NCI-H510A (cell line): ENCODE results near the gene KIAA1755.

Experiments used
- DNase-seq: peaks from one replicate; lab custom pipeline; 2025; lab: John Stamatoyannopoulos, UW

The KIAA1755 gene

DNA sequence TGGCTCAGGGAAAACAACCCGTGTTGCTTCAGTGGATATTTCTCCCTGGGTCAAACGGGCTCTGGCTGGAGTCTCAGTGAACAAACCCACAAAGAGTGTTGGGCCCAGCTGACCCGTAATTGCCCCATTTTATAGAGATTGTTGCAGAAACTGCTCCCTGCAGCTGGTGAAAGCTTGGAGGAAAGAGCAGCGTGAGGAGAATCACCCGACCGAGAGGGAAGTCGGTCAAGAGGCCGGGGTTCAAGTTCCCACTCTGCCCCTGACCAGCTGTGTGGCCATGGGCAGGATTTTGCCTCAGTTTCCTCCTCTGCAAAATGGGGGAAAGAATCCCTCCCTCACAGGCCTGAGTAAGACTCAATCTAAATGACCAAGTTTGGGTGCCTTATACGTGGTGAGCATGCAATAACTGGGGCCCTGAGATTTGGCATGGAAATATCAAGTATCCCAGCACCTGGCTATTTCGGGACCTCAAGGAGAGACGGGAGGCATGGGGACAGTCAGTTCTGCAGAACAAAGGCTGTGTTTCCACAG lies 93.8 kb downstream of the KIAA1755 start:
- no peak for DNase-seq

DNA sequence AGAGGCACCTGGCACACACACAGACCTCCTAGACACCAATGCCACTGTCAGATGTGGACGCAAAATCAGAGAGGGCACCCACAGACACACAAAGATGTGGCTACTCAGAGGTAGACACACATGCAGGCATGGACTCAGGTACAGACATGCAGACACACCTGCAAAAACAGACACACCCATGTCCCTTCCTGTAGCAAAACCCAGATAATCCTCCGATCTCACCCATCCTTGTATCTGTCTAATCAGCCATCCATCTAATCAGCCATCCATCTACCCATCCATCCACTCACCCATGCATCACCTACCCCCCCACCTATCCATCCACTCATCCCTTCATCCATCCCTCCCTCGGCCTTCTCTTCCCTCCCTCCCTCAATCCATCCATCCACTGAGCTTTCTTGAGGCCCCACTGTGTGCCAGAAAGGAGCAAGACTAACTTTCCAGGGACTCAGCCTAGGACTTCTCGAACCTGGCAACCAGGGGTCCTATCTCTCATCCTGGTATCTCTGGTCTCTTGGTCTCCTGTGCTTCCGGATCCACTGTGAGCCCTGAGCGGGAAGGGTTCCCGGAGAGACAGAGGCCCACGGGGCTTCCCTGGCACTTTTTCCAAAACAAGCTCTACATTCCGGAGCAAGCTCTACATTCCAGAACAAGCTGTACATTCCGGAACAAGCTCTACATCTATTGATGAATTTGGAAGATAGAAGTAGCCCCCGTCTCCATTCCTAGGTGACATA lies 94.4 kb downstream of the KIAA1755 start:
- DNase-seq: no peak

DNA sequence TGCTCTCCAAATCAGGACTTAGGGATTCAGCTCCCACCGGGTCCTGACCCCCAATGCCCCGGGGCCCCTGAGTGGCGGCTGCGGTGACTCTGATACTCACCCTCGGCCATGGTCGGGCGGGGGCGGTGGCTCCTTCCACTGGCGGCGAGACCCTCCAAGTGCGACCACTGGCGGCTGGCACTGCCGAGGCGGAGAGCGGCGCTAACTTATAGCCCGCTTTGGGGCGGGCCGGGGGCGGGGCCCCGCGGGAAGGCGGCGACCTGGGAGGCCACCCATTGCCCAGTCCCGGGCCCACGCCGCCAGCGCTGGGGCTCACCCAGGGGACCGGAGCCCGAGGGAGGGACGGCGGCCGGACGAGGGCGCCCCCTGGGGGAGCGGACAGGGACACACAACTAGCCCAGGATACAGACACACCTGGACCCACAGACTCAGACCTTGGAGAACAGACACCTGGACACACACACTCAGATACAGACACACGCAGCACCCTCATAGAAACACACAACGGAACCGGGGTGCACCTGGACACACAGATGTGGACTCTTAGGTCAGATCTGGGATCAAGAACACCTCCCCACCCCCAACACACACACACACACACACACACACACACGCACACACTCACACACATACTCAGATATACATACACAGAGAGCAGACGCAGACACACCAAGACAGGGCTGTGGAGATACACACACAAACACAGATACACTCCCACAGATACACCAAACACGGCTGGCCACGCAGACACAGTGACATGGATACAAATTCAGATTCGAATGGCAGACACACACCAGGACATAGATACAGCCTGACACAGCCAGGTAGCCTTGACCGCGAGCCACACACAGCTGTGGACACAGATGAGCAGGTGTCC lies 95.2 kb downstream of the KIAA1755 start, which contains the start of gene TGM2:
Gene TGM2 (minus strand): TSS at position 182 of the 877 bp plus-strand sequence. CDS start 72 bp downstream, at position 110.
- DNase-seq: peak; percentile 31

DNA sequence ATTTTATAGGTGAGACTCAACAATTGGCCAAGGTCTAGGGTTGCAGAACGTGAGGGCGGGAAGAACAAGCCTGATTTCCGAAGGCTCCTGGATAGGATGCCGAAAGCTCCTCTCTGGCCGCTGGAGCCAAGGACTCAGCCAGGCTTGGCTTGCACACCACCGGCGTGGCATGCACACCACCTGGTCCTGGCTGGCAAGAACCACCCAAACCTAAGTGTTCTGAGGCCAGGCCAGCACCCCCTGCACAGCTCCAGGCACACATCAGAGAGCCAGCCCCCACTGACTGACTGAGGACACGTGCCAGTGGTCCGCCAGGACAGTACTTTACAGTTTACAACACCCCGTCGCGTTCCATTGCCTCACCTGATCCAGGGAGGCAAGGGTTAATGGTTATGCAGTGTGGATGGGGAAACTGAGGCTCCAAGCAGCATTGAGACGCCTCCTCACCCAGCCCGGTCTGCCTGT lies 95.9 kb downstream of the KIAA1755 start:
- no peak for DNase-seq

DNA sequence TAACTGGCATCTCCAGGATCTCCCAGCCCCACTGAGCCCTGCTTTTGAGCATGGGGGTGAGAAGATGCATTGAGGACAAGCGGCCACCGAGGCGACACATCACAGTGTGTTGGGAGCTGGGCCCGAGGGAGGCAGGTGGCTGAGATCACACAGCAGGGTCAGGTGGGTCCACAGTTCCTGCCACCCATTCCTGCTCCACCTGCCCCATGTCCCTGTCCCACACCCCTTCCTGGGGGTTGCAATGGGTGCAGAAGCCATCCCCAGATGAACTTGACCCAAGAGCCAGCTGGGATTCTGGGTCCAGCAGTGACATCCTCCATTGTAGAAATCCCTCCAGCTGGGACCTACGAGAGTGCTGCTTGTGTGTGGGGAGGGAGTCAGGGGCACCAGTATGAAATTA lies 96.5 kb downstream of the KIAA1755 start:
- DNase-seq: no peak

DNA sequence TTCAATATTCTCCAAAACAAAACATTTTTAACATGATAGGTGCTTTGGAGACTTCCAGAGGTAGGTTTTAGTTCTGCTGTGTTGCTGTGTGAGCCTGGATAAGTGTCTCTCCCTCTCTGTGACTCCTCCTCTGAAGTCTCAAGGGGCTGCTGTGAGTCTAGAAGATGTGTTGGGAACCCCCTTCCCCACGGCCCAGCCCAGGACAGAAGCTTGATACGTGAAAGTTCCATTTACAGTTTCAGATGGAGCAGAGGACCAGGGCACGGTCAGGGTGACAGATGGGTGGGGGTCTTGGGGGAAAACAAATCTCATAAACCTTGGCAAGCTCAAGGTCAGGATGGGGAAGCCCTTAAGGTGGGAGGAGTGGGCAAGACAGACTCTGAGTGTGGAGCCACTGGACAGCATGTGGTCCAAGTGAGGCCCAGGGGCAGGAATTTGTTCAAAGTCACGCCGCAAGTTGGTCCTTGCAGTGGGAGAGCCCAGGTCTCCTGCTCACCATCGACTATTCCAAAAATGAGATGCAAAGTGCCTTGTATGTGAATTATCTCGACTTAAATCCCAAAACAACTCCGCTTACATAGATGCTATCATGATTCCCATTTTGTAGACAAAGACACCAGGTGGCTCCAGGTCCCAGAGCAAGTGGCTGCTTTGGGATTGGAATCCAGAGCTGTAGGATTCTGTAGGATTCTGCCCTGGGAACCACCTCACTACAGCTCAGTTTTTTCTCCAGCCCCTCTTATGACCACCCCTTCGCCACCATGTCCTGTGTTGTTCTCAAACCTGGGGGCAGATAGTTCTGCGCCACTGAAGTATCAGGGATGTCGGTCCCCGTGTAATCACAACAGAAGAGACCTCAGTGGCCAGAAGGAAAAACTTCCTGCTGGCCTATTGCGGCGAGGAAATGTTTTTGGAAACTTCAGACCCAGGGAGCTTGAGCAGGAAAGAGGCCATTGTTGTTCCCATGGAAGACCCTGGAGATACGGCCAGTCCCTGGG lies 97.4 kb downstream of the KIAA1755 start:
- no peak for DNase-seq

DNA sequence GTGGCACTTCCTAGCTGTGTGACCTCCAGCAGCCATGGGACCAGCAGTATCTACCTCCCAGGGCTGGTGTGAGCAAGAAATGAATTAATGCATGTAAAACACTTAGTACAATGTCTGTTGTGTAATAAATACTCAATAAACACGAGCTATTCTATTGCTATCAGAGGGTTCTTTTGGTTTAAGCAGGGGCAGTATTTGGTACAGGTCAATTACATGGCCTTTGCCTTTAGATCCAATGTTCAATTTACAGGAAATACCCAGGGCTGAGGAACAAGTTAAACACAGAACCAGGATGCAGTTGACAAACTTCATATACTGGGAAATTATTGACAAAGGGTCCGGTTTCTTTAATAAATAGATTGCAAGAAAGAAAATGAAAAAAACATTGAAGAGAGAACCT lies 98.4 kb downstream of the KIAA1755 start:
- DNase-seq: no peak

DNA sequence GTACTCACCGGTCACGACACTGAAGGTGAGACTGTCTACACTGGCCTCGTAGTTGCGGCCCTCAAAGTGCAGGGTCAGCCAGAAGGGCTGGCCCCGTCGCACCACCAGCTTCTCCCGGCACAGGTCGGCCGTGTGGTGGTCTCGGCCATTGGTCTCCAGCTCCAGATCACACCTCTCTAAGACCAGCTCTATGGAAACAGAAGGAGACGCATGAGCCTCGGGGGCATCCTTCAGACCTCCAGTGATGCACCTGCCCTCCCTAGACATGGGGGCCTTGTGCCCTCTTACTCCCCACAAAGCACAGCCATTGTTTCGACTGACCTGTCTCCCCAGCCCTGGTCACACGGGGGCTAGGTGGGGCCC lies 99.1 kb downstream of the KIAA1755 start:
- DNase-seq: no peak
